ENCODE measurements around the gene CFAP97D2. TPM values are rescaled to one million over a fixed set of nuclear protein-coding genes. Genes with fewer than 3 reads are reported as not detected.
A peak's percentile ranks its signal among the peaks of the same experiment; 100 is the strongest.

The CFAP97D2 gene
- total and polyA plus RNA-seq, 12 donors = not detected

GRCh38 chr13:114177245-114178010 lies 1.6 kb upstream of the CFAP97D2 start:
- DNase-seq (no peak), ATAC-seq (no peak)
- Histone ChIP-seq H3K36me3 (no peaks in the 10 kb centered on the region), H3K4me1 (no peaks in the 10 kb centered on the region), H3K9me3 (peaks cover 0 to 24% (median 14%) of the 10 kb centered on the region in 11 donors), H3K27ac (no peak overlapping the region), H3K4me3 (no peak overlapping the region), H3K27me3 (peaks cover 0 to 17% (median 4%) of the 10 kb centered on the region in 7 donors)
- no peak for TF ChIP-seq CTCF (IDR thresholded peaks at IDR 0.05)
- 64 to 69% methylated on average over 12 of the region's 12 CpGs for WGBS, 2 donors
- intact Hi-C loops (cut with DNase I) = no loop called here

- peaks cover 0 to 5% (median under 1%) of the 10 kb centered on the region in 7 donors for H3K27me3 ChIP-seq
- TF ChIP-seq CTCF (IDR thresholded peaks at IDR 0.05) = no peak
- no peaks in the 10 kb centered on the region for H3K36me3 ChIP-seq
- H3K27ac ChIP-seq = peak overlapping the region in 1 of 10 donors; percentile 10
- 52 to 74% methylated on average over 15 of the region's 15 CpGs for WGBS, 2 donors
- intact Hi-C loops (cut with DNase I) = no loop called here
- H3K9me3 ChIP-seq = peaks cover 0 to 14% (median 0%) of the 10 kb centered on the region in 11 donors
- no peaks in the 10 kb centered on the region for H3K4me1 ChIP-seq
- ATAC-seq = peak; percentile 46 to 96 (median 90)
- peak; percentile 24 to 58 for DNase-seq
- H3K4me3 ChIP-seq = no peak overlapping the region
Measured at GRCh38 chr13:114185182-114185971, 6.3 kb downstream of the CFAP97D2 start.

GRCh38 chr13:114194853-114195252 lies 15.8 kb downstream of the CFAP97D2 start:
- no peak for TF ChIP-seq CTCF (IDR thresholded peaks at IDR 0.05)
- DNase-seq = no peak
- Histone ChIP-seq H3K4me3 (no peak overlapping the region), H3K4me1 (no peaks in the 10 kb centered on the region), H3K9me3 (peaks cover 0 to 22% (median 0%) of the 10 kb centered on the region in 11 donors), H3K27me3 (peaks cover 0 to 23% (median 0%) of the 10 kb centered on the region in 7 donors), H3K27ac (no peak overlapping the region), H3K36me3 (no peaks in the 10 kb centered on the region)
- intact Hi-C loops (cut with DNase I) = no loop called here
- ATAC-seq = no peak
- WGBS, 2 donors = 77 to 79% methylated on average over 5 of the region's 5 CpGs

- Histone ChIP-seq H3K36me3 (no peaks in the 10 kb centered on the region), H3K4me3 (no peak overlapping the region), H3K27me3 (peaks cover 0 to 38% (median 16%) of the 10 kb centered on the region in 7 donors), H3K4me1 (no peaks in the 10 kb centered on the region), H3K27ac (no peak overlapping the region), H3K9me3 (peaks cover 0 to 13% (median 0%) of the 10 kb centered on the region in 11 donors)
- ATAC-seq (no peak), DNase-seq (no peak)
- intact Hi-C loops (cut with DNase I) = no loop called here
- 70 to 74% methylated on average over 5 of the region's 5 CpGs for WGBS, 2 donors
- no peak for TF ChIP-seq CTCF (IDR thresholded peaks at IDR 0.05)
Measured at GRCh38 chr13:114196629-114197028, 17.6 kb downstream of the CFAP97D2 start.
